ENCODE results near the gene TDRD15. TPM values are rescaled to one million over a fixed set of nuclear protein-coding genes. Genes with fewer than 3 reads are reported as not detected.

Gene TDRD15
- polyA plus RNA-seq, 1 of the 3 experiments (the other 2 are of a cell fraction), result not detected

- CTCF ChIA-PET, result interaction anchor here (1.0 to 2.1 kb wide), 7 partner anchors 12 to 499 kb away, joined by 3 to 13 read pairs (median 4); partner anchors contain the start of gene APOB
Observed at GRCh38 chr2:21161122-21161521, 37.4 kb downstream of the TDRD15 start.

DNA sequence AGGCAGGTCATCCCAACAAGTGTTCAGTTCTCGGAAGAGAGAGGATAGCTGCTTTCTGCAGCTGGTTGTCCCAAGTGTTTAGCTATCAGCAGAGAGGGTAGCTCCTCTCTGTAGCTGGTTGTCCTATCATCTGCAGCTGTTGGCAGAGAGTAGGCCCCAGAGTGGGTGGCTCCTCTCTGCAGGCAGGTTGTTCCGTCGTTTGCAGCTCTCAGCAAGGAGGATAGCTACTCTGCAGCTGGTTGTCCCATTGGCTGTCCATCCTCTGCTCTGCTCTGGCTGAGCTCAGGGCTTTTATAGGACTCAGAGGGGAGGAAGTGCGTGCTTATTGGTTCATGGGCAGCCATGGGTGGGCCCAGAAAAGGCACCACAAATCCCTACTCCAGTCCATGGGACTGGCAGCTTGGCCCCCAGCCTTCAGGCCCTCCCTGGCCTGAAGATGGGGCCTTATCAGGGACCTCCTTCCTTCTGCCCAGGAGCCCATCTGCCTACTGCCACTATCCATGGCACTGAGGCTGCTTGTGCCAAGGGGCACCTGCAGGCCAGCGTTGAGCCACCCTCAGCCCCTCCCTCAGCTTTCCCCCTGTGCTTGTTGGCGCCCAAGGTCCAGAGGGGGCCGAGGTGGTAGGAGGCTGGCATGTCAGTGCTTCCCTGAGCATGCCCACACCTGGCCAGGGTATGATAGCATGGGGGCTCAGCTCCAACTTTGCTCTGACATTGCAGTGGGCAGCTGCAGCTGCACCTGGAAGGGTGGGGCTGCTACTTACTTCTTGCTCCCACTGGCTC, 38.3 kb downstream of the TDRD15 start:
- ChIA-PET CTCF (interaction anchor here (0.5 to 2.1 kb wide), 9 partner anchors 12 to 785 kb away, joined by 3 to 13 read pairs (median 4); partner anchors contain the start of gene APOB), POLR2A (no interaction called here)
- Histone ChIP-seq H2AFZ (ENCODE audit: low read depth) (no peak overlapping the region), H3K9ac (no peak overlapping the region), H3K4me3 (ENCODE audit: low read depth in 2 of 2, low read length in 1 of 2) (no peak overlapping the region), H3K4me2 (no peak overlapping the region), H3K79me2 (ENCODE audit: insufficient read depth) (no peaks in the 10 kb centered on the region), H3K27me3 (ENCODE audit: insufficient read depth) (no peaks in the 10 kb centered on the region), H3F3A (replicated peaks; ENCODE audit: insufficient read depth) (no peaks in the 10 kb centered on the region), H3K36me3 (replicated peaks in 1 of 2; ENCODE audit: control insufficient read depth in 1 of 2, insufficient read depth in 2 of 2, low read length in 1 of 2) (no peaks in the 10 kb centered on the region), H3K4me1 (ENCODE audit: control insufficient read depth in 1 of 2, insufficient read depth in 2 of 2, low read depth in 1 of 2, low read length in 1 of 2) (no peaks in the 10 kb centered on the region), H3K27ac (ENCODE audit: low read depth in 2 of 2, low read length in 1 of 2) (no peak overlapping the region), H3K9me3 (no peaks in the 10 kb centered on the region), H3K9me2 (no peaks in the 10 kb centered on the region), H4K20me1 (ENCODE audit: insufficient read depth) (no peaks in the 10 kb centered on the region)
- TF ChIP-seq NRF1 (IDR thresholded peaks at IDR 0.05; ENCODE audit: low read depth, low read length), result no peak
- TF ChIP-seq MEF2A (IDR thresholded peaks at IDR 0.05; ENCODE audit: borderline replicate concordance, low read depth), result no peak
- no peak for TF ChIP-seq USF2 (IDR thresholded peaks at IDR 0.05; ENCODE audit: borderline replicate concordance, low read depth, low read length)
- TF ChIP-seq TAF1 (IDR thresholded peaks at IDR 0.05; ENCODE audit: borderline replicate concordance, low read depth, low read length), result no peak
- TF ChIP-seq FOXM1 (IDR thresholded peaks at IDR 0.05; ENCODE audit: low read depth), result no peak
- no peak for TF ChIP-seq FOXJ3 (CRISPR knock-in tag; IDR thresholded peaks at IDR 0.05)
- no peak for TF ChIP-seq PBX3 (IDR thresholded peaks at IDR 0.05)
- TF ChIP-seq RFX5 (IDR thresholded peaks at IDR 0.05; ENCODE audit: low read length), result no peak
- TF ChIP-seq JUND (IDR thresholded peaks at IDR 0.05), result no peak
- WGBS (ENCODE audit: low lambda C conversion rate), result 28% methylated on average over 6 of the region's 7 CpGs
- no peak for DNase-seq

More at GRCh38 chr2:21161122-21161521, 37.4 kb downstream of the TDRD15 start:
- Histone ChIP-seq H3K4me1 (ENCODE audit: control insufficient read depth in 1 of 2, insufficient read depth in 2 of 2, low read depth in 1 of 2, low read length in 1 of 2) (no peaks in the 10 kb centered on the region; a peak in 1 of 4 replicates), H3K4me3 (ENCODE audit: low read depth in 2 of 2, low read length in 1 of 2) (no peak overlapping the region), H3K27me3 (ENCODE audit: insufficient read depth) (no peaks in the 10 kb centered on the region), H3K27ac (ENCODE audit: low read depth in 2 of 2, low read length in 1 of 2) (no peak overlapping the region), H3K9me3 (no peaks in the 10 kb centered on the region), H3K9ac (no peak overlapping the region), H3F3A (replicated peaks; ENCODE audit: insufficient read depth) (no peaks in the 10 kb centered on the region), H3K79me2 (ENCODE audit: insufficient read depth) (no peaks in the 10 kb centered on the region), H3K36me3 (replicated peaks in 1 of 2; ENCODE audit: control insufficient read depth in 1 of 2, insufficient read depth in 2 of 2, low read length in 1 of 2) (no peaks in the 10 kb centered on the region), H3K4me2 (no peak overlapping the region), H3K9me2 (no peaks in the 10 kb centered on the region), H2AFZ (ENCODE audit: low read depth) (no peak overlapping the region), H4K20me1 (ENCODE audit: insufficient read depth) (no peaks in the 10 kb centered on the region)
- POLR2A ChIA-PET, result no interaction called here
- DNase-seq, result no peak
- TF ChIP-seq, protein P1, sequence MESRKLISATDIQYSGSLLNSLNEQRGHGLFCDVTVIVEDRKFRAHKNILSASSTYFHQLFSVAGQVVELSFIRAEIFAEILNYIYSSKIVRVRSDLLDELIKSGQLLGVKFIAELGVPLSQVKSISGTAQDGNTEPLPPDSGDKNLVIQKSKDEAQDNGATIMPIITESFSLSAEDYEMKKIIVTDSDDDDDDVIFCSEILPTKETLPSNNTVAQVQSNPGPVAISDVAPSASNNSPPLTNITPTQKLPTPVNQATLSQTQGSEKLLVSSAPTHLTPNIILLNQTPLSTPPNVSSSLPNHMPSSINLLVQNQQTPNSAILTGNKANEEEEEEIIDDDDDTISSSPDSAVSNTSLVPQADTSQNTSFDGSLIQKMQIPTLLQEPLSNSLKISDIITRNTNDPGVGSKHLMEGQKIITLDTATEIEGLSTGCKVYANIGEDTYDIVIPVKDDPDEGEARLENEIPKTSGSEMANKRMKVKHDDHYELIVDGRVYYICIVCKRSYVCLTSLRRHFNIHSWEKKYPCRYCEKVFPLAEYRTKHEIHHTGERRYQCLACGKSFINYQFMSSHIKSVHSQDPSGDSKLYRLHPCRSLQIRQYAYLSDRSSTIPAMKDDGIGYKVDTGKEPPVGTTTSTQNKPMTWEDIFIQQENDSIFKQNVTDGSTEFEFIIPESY (IDR thresholded peaks at IDR 0.05; ENCODE audit: borderline replicate concordance, low read depth), result no peak
- no peak for TF ChIP-seq GATA2 (CRISPR knock-in tag; IDR thresholded peaks at IDR 0.05)
- TF ChIP-seq GABPA (IDR thresholded peaks at IDR 0.05; ENCODE audit: low read depth), result no peak
- TF ChIP-seq YY1 (IDR thresholded peaks at IDR 0.05; ENCODE audit: low read depth), result no peak
- no peak for TF ChIP-seq MXI1 (IDR thresholded peaks at IDR 0.05; ENCODE audit: low read depth, low read length)
- TF ChIP-seq FOSL2 (IDR thresholded peaks at IDR 0.05; ENCODE audit: borderline replicate concordance, low read depth), result no peak
- no peak for TF ChIP-seq FOXM1 (IDR thresholded peaks at IDR 0.05; ENCODE audit: low read depth)
- no peak for TF ChIP-seq POLR2AphosphoS5 (IDR thresholded peaks at IDR 0.05; ENCODE audit: low read depth, low read length)
- no peak for TF ChIP-seq RXRA (IDR thresholded peaks at IDR 0.05; ENCODE audit: borderline replicate concordance, low read depth)
- TF ChIP-seq NRF1 (IDR thresholded peaks at IDR 0.05; ENCODE audit: low read depth, low read length), result no peak
- no peak for TF ChIP-seq ELF1 (IDR thresholded peaks at IDR 0.05)
- TF ChIP-seq RCOR1 (IDR thresholded peaks at IDR 0.05; ENCODE audit: low read length), result no peak
- TF ChIP-seq, protein P2, sequence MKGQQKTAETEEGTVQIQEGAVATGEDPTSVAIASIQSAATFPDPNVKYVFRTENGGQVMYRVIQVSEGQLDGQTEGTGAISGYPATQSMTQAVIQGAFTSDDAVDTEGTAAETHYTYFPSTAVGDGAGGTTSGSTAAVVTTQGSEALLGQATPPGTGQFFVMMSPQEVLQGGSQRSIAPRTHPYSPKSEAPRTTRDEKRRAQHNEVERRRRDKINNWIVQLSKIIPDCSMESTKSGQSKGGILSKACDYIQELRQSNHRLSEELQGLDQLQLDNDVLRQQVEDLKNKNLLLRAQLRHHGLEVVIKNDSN (IDR thresholded peaks at IDR 0.05; ENCODE audit: borderline replicate concordance, low read depth), result no peak
- TF ChIP-seq TAF1 (IDR thresholded peaks at IDR 0.05; ENCODE audit: borderline replicate concordance, low read depth, low read length), result no peak
- TF ChIP-seq, protein P3, sequence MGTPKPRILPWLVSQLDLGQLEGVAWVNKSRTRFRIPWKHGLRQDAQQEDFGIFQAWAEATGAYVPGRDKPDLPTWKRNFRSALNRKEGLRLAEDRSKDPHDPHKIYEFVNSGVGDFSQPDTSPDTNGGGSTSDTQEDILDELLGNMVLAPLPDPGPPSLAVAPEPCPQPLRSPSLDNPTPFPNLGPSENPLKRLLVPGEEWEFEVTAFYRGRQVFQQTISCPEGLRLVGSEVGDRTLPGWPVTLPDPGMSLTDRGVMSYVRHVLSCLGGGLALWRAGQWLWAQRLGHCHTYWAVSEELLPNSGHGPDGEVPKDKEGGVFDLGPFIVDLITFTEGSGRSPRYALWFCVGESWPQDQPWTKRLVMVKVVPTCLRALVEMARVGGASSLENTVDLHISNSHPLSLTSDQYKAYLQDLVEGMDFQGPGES (IDR thresholded peaks at IDR 0.05; ENCODE audit: low read depth, low read length), result no peak
- TF ChIP-seq SMC3 (IDR thresholded peaks at IDR 0.05; ENCODE audit: low read depth, low read length), result no peak
- WGBS (ENCODE audit: low lambda C conversion rate), result 51% methylated on average over 5 of the region's 6 CpGs

Data from SK-N-SH (cell line).